GM19463 (cell line): ENCODE data around the gene RANBP3L.
"Not testable (repeated sequence)": the region's sequence is repeated elsewhere in the genome, so short reads cannot be mapped to it uniquely, and the experiment has no call there.

Experiments used
- ATAC-seq: cut with Tn5 transposase; IDR thresholded peaks from one replicate; pipeline ENCODE4 v1.9.1; 2021; ENCODE audit warnings: mild to moderate bottlenecking, moderate library complexity; ENCODE audit not compliant: unreplicated experiment

Gene RANBP3L

GRCh38 chr5:36301858-36302603, at the start of gene RANBP3L:
TSS of gene RANBP3L (minus strand) at chr5:36301902. CDS start at chr5:36301416, 486 bp downstream.
- ATAC-seq = no peak

DNA sequence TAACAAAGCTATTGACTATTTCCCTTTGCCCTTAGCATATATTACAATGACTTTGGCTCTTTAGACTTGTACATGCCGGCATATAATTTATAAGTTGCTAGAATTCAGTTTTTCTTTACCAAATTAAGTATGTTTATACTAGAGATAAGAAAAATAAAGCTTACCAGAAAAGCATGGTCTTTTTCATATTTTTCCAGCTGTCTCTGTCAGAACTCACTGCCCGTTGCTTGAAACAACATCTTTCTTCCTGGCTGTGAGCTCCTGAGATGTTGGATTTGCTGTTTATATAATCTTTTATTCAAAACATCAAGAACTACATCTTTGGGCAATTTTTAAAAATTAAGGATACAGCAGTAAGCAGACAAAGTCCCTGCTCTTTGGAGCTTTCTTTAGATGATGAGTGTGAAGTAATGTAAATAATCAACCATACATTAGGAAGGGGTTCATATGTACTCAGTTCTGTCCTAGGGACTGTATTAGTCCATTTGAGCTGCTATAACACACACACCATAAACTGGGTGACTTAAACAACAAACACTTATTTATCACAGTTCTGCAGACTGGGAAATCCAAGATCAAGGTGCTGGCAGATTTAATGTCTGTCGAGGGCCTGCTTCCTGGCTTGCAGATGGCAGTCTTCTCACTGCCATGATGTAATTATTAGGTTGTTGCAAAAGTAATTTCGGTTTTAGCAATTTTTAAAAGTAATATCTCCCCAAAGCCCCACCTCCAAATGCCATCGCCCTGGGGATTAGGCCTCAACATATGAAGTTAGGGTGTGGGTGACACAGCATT, 45.4 kb upstream of the RANBP3L start:
- ATAC-seq = no peak

DNA sequence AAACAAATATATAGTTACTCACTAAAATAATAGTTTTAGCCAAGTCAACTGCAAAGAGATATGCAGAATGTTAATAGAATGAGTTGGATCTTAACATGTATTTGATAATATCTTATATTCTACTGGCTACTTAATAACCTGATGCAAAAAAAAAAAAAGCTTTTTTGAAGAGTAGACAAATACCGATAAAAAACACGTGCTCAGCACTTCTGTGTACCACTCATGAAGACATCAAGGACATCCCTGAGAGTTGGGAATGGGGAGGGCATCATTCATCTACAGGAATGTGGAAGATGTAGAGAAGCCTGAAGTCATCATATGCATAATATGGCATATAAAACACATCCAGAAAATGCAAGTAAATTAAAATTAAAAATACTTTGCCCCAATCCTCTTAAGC, 43.2 kb upstream of the RANBP3L start:
- ATAC-seq = no peak

DNA sequence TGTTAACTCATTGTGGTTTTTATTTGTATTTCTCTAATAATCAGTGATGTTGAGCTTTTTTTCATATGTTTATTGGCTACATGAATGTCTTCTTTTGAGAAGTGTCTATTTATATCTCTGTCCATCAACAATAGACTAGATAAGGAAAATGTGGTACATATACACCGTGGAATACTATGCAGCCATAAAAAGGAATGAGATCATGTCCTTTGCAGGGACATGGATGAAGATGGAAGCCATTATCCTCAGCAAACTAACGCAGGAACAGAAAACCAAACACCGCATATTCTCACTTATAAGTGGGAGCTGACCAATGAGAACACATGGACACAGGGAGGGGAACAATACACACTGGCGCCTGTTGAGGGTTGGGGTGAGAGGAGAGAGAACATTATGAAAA, 40.0 kb upstream of the RANBP3L start:
- ATAC-seq = not testable (repeated sequence)

DNA sequence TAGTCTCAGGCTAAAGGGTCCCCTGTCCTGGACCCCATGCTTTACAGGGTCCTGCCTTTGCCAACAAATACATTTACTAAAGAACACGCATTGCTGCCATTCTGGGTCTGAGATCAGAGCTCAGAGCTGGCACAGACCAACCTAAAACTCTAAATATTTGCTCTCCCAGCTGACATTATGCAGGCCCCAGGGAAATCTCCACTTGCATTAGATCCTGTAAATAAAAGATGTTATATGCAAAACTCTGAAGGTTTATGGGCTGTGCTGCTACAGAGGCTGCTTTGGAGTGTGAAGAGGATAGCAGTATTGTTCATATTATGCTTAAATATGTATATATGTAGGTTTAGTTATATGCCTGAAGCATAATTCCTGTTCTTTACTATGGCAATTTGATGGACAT, 35.9 kb upstream of the RANBP3L start:
- no peak for ATAC-seq

- ATAC-seq = no peak
Observed at GRCh38 chr5:36334315-36334714, 32.6 kb upstream of the RANBP3L start.

DNA sequence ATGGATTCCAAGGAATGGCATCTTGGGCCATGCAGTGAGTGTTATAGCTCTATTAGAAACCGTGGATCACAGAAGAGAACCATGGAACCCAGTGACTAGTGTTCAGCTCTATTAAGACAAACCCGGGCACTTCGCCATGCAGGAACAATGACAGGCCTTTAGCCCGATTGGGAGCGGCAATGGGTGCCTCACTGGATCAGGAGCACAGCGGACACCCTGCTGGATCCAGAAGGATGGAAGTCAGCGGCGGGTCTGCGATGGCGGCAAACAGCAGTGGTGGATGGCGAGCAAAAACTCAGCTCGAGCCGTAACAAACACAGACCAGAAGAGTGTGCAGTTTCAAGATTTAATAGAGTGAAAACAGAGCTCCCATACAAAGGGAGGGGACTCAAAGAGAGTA, 31.0 kb upstream of the RANBP3L start:
- not testable (repeated sequence) for ATAC-seq

DNA sequence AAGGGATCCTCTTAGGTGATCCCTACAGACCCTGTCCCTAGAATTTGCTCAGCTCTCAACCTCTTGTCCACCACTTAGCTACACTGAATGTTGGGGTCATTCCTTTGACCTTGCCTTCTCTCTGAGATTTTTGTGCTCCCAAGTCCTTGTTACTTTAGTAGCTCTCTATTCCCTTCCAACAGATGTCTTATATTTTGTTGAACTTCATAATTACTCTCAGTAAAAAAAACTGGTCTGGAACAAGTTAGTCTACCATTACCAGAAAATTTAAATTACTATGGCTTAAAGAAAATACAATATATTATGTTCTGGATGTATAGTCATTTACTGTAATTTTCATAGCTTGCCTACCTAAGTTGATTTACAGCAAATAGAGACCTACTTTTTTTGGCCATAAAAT, 23.5 kb upstream of the RANBP3L start:
- ATAC-seq = no peak

DNA sequence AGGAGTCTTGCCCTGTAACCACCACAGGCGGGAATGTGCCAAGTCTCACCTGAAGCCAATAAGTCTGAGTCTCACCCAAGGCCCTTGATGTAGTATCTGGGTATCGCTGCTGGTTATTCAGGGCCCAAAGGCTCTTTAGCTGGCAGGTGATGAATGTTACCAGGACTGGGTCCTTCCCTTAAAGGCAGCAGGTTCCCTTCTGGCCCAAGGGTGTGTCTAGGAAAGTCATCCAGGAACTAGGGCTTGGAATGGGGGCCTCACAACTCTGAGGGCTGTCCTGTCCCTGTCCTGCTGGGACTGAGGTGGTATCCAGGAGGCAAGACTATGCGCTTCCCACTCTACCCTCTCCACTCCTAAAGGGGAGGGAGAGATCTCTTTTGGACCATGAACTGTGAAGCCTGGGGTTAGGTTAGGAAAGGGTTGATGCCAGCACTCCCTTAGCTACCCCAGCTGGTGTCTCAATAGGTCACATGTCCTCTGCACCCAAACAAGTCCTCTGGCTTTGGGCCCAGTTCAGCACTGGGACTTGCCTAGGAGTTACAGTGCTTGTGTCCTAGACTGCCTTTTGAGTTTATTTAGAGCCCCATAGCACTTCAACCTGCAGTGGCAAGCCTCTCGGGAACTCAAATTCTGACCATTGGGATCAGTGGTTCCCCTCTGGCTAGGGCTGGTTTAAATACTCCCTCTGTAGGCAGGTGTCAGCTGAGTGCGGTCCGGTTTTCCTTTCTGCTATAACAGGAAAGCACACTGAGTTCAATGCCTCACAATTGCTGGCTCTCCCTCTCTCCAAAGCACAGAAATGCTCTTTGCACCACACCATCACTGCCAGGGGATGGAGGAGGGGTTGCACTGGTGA, 22.5 kb upstream of the RANBP3L start:
- no peak for ATAC-seq

- no peak for ATAC-seq
Observed at GRCh38 chr5:36312953-36313672, 11.4 kb upstream of the RANBP3L start.

DNA sequence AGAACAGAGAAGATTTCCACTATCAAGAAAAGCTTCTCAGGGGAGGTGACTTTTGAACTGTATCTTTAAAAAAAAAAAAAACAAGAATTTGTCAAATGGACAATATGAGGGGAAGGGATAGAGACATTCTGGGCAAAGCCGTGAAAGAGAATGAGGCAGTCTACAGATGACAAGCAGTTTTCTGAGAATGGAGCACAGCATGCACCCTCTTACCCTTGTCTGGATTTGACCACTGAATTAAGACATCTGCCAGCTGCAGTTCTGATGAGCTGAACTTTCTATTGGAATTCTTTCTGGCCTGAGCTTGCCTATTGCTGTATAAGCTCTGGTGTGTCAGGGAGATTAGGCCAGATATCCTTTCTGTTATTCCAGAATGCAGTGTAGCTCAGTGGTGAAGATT, 10.3 kb upstream of the RANBP3L start:
- ATAC-seq = no peak

- ATAC-seq = no peak
Observed at GRCh38 chr5:36310138-36310537, 8.4 kb upstream of the RANBP3L start.

- ATAC-seq = peak; percentile 63
Observed at GRCh38 chr5:36305571-36306326, 4.0 kb upstream of the RANBP3L start.

DNA sequence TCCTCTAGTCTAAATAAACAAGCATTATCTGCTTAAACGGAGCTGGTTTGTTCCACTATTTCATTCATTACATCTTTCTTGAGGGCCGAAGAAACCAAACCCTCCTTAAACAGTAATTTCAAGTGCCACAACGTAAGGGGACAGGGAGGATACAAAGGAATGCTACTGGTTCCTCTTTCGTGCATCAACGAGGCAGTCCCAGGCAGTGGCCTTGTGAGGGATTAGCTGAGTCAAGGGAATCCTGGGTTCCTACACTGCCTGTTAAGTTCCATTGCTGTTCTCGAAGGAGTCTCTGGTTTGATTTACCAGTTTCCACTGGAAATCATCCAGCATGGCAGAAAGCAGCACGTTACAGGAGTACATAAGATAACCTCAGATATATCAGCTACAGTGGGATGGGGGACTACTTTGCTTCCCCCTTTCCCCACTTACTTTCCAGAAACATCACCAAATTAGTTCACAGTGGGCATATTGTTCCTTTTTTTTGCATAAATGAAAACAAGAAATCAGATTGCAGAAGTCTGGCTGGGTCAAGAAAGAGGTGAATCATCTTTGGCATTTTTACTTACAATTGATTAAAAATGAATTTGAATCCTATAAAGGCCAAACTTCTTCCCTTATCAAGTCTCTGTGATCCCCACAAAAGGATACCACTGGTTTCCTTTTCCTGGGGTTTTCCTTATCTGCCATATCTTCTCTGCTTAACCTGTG, 2.5 kb upstream of the RANBP3L start:
- no peak for ATAC-seq

GRCh38 chr5:36300927-36301540, 668 bp downstream of the RANBP3L start:
- ATAC-seq = no peak

- no peak for ATAC-seq
Observed at GRCh38 chr5:36300191-36300926, 1.3 kb downstream of the RANBP3L start.

GRCh38 chr5:36298552-36298951, 3.1 kb downstream of the RANBP3L start:
- no peak for ATAC-seq

GRCh38 chr5:36297653-36298052, 4.0 kb downstream of the RANBP3L start:
- no peak for ATAC-seq
